H1 (cell line): Measurements from ENCODE around the gene TMPRSS9. TPM values are rescaled to one million over a fixed set of nuclear protein-coding genes. Genes with fewer than 3 reads are reported as not detected.

Experiments
- CTCF ChIA-PET: fragments of 300-600 bp; sonication (Branson Sonifier 250); formaldehyde crosslinking; loops from one replicate; lab custom pipeline; 2021; ENCODE audit not compliant: partially characterized antibody; lab: Charles Lee
- POLR2A ChIA-PET: fragments of 300-600 bp; sonication (Branson Sonifier 250); formaldehyde crosslinking; loops from one replicate; lab custom pipeline; 2021; ENCODE audit warnings: inconsistent platforms; ENCODE audit not compliant: partially characterized antibody; lab: Charles Lee
- DNase-seq, 2 experiments: peaks; one replicate each; pipeline versions ENCODE4 v3.0.0 to v3.0.0-alpha.2; 2010 to 2022; ENCODE audit warnings: low spot score in 2 of 2, low read depth in 1 of 2, mixed read lengths in 1 of 2
- FAIRE-seq: peaks from 2 replicates; lab custom pipeline; 2011; peaks lifted over from hg19 to GRCh38; lab: Jason Lieb, UNC
- H2AFZ ChIP-seq: 2 replicates; pipeline ENCODE4 v1.8.1; 2012; ENCODE audit warnings: low read length, inconsistent platforms
- H2AK5ac ChIP-seq: 2 replicates; pipeline ENCODE4 v1.6.1; 2013; ENCODE audit warnings: low read depth, low read length
- H2BK120ac ChIP-seq: replicated peaks from 2 replicates; pipeline ENCODE3; 2013; ENCODE audit warnings: low read depth, low read length, inconsistent platforms
- H2BK12ac ChIP-seq: 2 replicates; pipeline ENCODE4 v1.6.1; 2013; ENCODE audit warnings: low read depth, low read length
- H2BK15ac ChIP-seq: 2 replicates; pipeline ENCODE4 v1.6.1; 2013; ENCODE audit warnings: low read length
- H2BK20ac ChIP-seq: 2 replicates; pipeline ENCODE4 v1.6.1; 2013; ENCODE audit warnings: low read length
- H2BK5ac ChIP-seq: 2 replicates; pipeline ENCODE4 v1.6.1; 2013; ENCODE audit warnings: low read depth, low read length
- H3K14ac ChIP-seq: 2 replicates; pipeline ENCODE4 v1.6.1; 2013; ENCODE audit warnings: inconsistent platforms; ENCODE audit not compliant: insufficient read length
- H3K18ac ChIP-seq: 2 replicates; pipeline ENCODE4 v1.6.1; 2013; ENCODE audit warnings: low read length; ENCODE audit errors: extremely low read depth
- H3K23ac ChIP-seq: 2 replicates; pipeline ENCODE4 v1.6.1; 2013; ENCODE audit warnings: inconsistent platforms; ENCODE audit not compliant: insufficient read length
- H3K23me2 ChIP-seq: 2 replicates; pipeline ENCODE4 v1.6.1; 2013; ENCODE audit warnings: low read depth, low read length
- H3K27ac ChIP-seq: 2 replicates; pipeline ENCODE4 v1.6.1; 2011; ENCODE audit warnings: low read depth, low read length, inconsistent platforms
- H3K27me3 ChIP-seq, 4 experiments: replicated peaks in 1 of 4; 1 replicate in 1 of 4; 2 replicates in 3 of 4; pipeline versions ENCODE4 v1.6.1 to v1.8.1; 2011 to 2013; ENCODE audit warnings: low read length in 3 of 4, mild to moderate bottlenecking in 3 of 4, inconsistent platforms in 2 of 4, mixed read lengths in 2 of 4, moderate library complexity in 1 of 4; ENCODE audit not compliant: control insufficient read depth in 3 of 4, insufficient read depth in 3 of 4; ENCODE audit errors: extremely low read depth in 1 of 4
- H3K36me3 ChIP-seq, 4 experiments: 2 replicates each; pipeline versions ENCODE4 v1.6.1 to v1.8.1; 2011 to 2013; ENCODE audit warnings: mild to moderate bottlenecking in 4 of 4, low read length in 3 of 4, moderate library complexity in 2 of 4, control low read depth in 1 of 4, inconsistent platforms in 1 of 4; ENCODE audit not compliant: insufficient read depth in 4 of 4, control insufficient read depth in 2 of 4
- H3K4ac ChIP-seq: replicated peaks from 2 replicates; pipeline ENCODE3; 2013; ENCODE audit warnings: low read length, low read depth, mixed read lengths, inconsistent platforms; ENCODE audit not compliant: insufficient read length
- H3K4me1 ChIP-seq, 4 experiments: replicated peaks in 1 of 4; 1 replicate in 1 of 4; 2 replicates in 3 of 4; pipeline versions ENCODE4 v1.6.1 to v1.8.1; 2011 to 2013; ENCODE audit warnings: low read length in 3 of 4, inconsistent platforms in 2 of 4, mixed read lengths in 1 of 4; ENCODE audit not compliant: insufficient read depth in 4 of 4, control insufficient read depth in 3 of 4
- H3K4me2 ChIP-seq, 2 experiments: 2 replicates each; pipeline versions ENCODE4 v1.6.1 to v1.8.1; 2011 to 2013; ENCODE audit warnings: low read depth in 2 of 2, low read length in 2 of 2, control low read depth in 1 of 2, inconsistent platforms in 1 of 2, mild to moderate bottlenecking in 1 of 2; ENCODE audit not compliant: insufficient read depth in 1 of 2
- H3K4me3 ChIP-seq, 4 experiments: fragments of 200-600, 300-600 bp in 1 of 4; sonication (generic), shearing (Covaris generic), sonication (Bioruptor Twin) in 1 of 4; 2 replicates each; pipeline versions ENCODE4 v1.5.1 to v1.8.1; 2011 to 2016; ENCODE audit warnings: low read length in 4 of 4, low read depth in 3 of 4, control low read depth in 2 of 4, inconsistent platforms in 2 of 4, mild to moderate bottlenecking in 2 of 4, mixed read lengths in 1 of 4, moderate library complexity in 1 of 4; ENCODE audit not compliant: insufficient read depth in 2 of 4; ENCODE audit errors: extremely low read depth in 1 of 4
- H3K56ac ChIP-seq: replicated peaks from 2 replicates; pipeline ENCODE3; 2013; ENCODE audit warnings: low read depth, mild to moderate bottlenecking, mixed read lengths, low read length, inconsistent platforms; ENCODE audit not compliant: insufficient read length
- H3K79me1 ChIP-seq: 2 replicates; pipeline ENCODE4 v1.6.1; 2013; ENCODE audit warnings: low read depth, low read length, control low read depth
- H3K79me2 ChIP-seq, 2 experiments: 2 replicates each; pipeline versions ENCODE4 v1.6.1 to v1.8.1; 2012 to 2013; ENCODE audit warnings: low read length in 2 of 2, mild to moderate bottlenecking in 2 of 2, inconsistent platforms in 1 of 2; ENCODE audit not compliant: insufficient read depth in 2 of 2, control insufficient read depth in 1 of 2
- H3K9ac ChIP-seq, 4 experiments: replicated peaks in 1 of 4; 1 replicate in 1 of 4; 2 replicates in 3 of 4; pipeline versions ENCODE4 v1.6.1 to v1.8.1; 2011 to 2013; ENCODE audit warnings: low read depth in 3 of 4, low read length in 3 of 4, control low read depth in 2 of 4, mild to moderate bottlenecking in 2 of 4, moderate library complexity in 2 of 4, inconsistent platforms in 1 of 4; ENCODE audit errors: extremely low read depth in 1 of 4
- H3K9me3 ChIP-seq, 2 experiments: 2 replicates each; pipeline versions ENCODE4 v1.6.1 to v1.8.1; 2012 to 2013; ENCODE audit warnings: mild to moderate bottlenecking in 2 of 2, moderate library complexity in 2 of 2, control low read depth in 1 of 2, inconsistent platforms in 1 of 2, low read depth in 1 of 2, low read length in 1 of 2, mixed read lengths in 1 of 2; ENCODE audit not compliant: insufficient read depth in 2 of 2
- H4K20me1 ChIP-seq, 2 experiments: replicated peaks in 1 of 2; 2 replicates each; pipeline versions ENCODE3 to v1.8.1; 2011 to 2013; ENCODE audit warnings: inconsistent platforms in 2 of 2, low read length in 2 of 2, mild to moderate bottlenecking in 1 of 2; ENCODE audit not compliant: insufficient read depth in 2 of 2, control insufficient read depth in 1 of 2
- H4K5ac ChIP-seq: 2 replicates; pipeline ENCODE4 v1.6.1; 2013; ENCODE audit warnings: low read length, low read depth, mixed read lengths, inconsistent platforms; ENCODE audit not compliant: insufficient read length
- H4K8ac ChIP-seq: 2 replicates; pipeline ENCODE4 v1.8.0; 2013; ENCODE audit warnings: mild to moderate bottlenecking, moderate library complexity, low read length, inconsistent platforms; ENCODE audit not compliant: insufficient read depth; ENCODE audit errors: extremely low read depth
- H4K91ac ChIP-seq: replicated peaks from 2 replicates; pipeline ENCODE3; 2013; ENCODE audit warnings: low read length, mixed read lengths, inconsistent platforms; ENCODE audit not compliant: insufficient read length
- SIN3A ChIP-seq, 2 experiments: IDR thresholded peaks in 1 of 2; conservative IDR thresholded peaks in 1 of 2; 2 replicates each; pipeline ENCODE4 v1.6.1; 2011 to 2012; ENCODE audit warnings: low read length in 2 of 2, improper control_type of control experiment in 1 of 2, low read depth in 1 of 2, mild to moderate bottlenecking in 1 of 2
- YY1 ChIP-seq: IDR thresholded peaks from 2 replicates; pipeline ENCODE4 v1.6.1; 2011; ENCODE audit warnings: low read depth, mild to moderate bottlenecking, low read length
- WGBS, 2 experiments: shearing (Covaris generic) in 1 of 2; methylation state at CpG; one replicate each; pipeline versions ENCODE4 v1.1.6 to v1.1.7; 2013 to 2015; ENCODE audit warnings: low lambda C conversion rate in 2 of 2, mixed read lengths in 2 of 2, inconsistent platforms in 1 of 2, low coverage in 1 of 2, missing lambda C conversion rate in 1 of 2; ENCODE audit not compliant: insufficient replicate concordance in 2 of 2, insufficient coverage in 1 of 2, insufficient read length in 1 of 2; ENCODE audit errors: extremely low coverage in 1 of 2, missing lambda C conversion rate in 1 of 2; 5-methylcytosine and 5-hydroxymethylcytosine counted together
- polyA plus RNA-seq, 7 experiments: library from polyadenylated mRNA; depleted of rRNA in 3 of 7; stranded (reverse) in 5 of 7; unstranded in 2 of 7; fragments of >200 nt in 5 of 7; fragments of 200-250 nt in 2 of 7; gene quantifications; 1 replicate in 5 of 7; 2 replicates in 1 of 7; 4 replicates in 1 of 7; pipeline versions ENCODE4 v1.2.1 to v1.2.3, GENCODE V29; 2011 to 2013; ENCODE audit warnings: missing spikeins in 2 of 7, mixed read lengths in 2 of 7
- total RNA-seq: library from RNA; stranded (reverse); fragmentation: NEBNext Ultra II Directional; extraction: Animal tissue kit (Norgen Biotek cat#: 25700); gene quantifications from 2 replicates; pipeline ENCODE4 v1.2.1, GENCODE V29; 2021

Gene TMPRSS9
- total and polyA plus RNA-seq, 2 of the 8 experiments (the other 6 are each of a cell fraction or from before 2014, with no cell fraction given), result 0.15 to 0.19 TPM

DNA sequence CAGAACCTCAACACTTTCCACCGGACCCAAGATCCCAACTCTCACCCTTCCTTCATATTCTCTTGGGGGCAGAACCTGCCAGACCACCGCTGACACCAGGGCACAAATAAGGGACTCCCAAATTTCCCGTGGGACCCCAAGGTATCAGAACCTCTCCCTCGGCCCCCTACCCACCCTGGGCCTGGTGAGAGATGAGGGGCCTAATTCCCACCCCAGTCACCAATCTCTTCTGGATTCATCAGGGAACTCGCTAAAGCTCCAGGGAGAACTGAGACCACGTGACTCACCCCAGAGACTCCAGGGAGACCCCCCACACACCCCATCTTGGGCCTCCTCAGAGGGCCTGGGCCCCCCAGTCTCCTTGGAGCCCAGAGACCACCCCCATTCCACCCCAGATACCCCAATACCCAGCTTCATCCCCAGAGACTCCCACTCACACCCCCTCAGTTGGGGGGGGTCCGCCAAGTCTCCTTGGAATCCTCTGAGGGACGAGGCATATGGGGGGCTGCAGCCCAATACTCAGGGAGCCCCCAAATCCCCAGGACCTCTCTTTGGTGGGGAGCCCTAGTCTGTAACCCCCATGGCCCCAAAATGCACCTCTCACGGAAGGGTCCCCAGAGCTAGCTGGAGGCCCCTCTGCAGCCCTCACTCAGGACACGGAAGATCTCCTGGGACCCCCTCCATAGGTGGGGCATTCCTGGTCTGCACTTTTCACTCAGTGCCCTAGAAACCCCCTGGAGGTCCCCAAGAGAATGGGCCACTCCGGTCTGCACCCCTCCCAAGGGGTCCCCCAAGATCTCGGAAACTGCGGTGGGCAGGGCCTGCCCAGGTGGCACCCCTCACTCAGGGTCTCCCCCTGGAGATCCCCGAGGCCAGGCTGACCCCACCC lies 95.1 kb downstream of the TMPRSS9 start:
- H2AFZ ChIP-seq, result no peak overlapping the region
- 0 out of 4 replicates have a peak, but pooled peaks of 1 of the 2 experiments have one; percentile 27 for TF ChIP-seq SIN3A (conservative IDR thresholded peaks at IDR 0.05 in 1 of 2, IDR thresholded peaks at IDR 0.05 in 1 of 2; ENCODE audit: low read depth in 1 of 2, low read length in 2 of 2)
- TF ChIP-seq YY1, result no peak
- no peak overlapping the region for H3K14ac ChIP-seq
- H2BK120ac ChIP-seq, result no peak overlapping the region
- DNase-seq (no peak), FAIRE-seq (no peak)
- ChIA-PET CTCF (interaction anchor here (0.8 to 3.8 kb wide), 4 partner anchors 8 to 159 kb away, joined by 3 to 15 read pairs (median 4); no protein-coding TSS in a partner anchor), POLR2A (interaction anchor here (0.6 to 6.4 kb wide), 10 partner anchors 8 to 147 kb away, joined by 3 to 76 read pairs (median 8); partner anchors contain the start of genes GADD45B and TIMM13)
- H4K20me1 ChIP-seq, result peaks cover 29 to 30% of the 10 kb centered on the region in 2 experiments
- H3K4ac ChIP-seq, result no peak overlapping the region
- no peak overlapping the region; the same call in 1 of the 2 replicates for H3K18ac ChIP-seq
- no peak overlapping the region for H3K27ac ChIP-seq
- H2AK5ac ChIP-seq, result no peak overlapping the region
- no peak overlapping the region for H4K5ac ChIP-seq
- peaks cover 0 to 5% (median 3%) of the 10 kb centered on the region in 4 experiments; a peak in 5 of 7 replicates for H3K4me1 ChIP-seq
- no peak overlapping the region for H2BK20ac ChIP-seq
- H2BK15ac ChIP-seq, result no peak overlapping the region
- no peak overlapping the region for H3K23ac ChIP-seq
- no peaks in the 10 kb centered on the region for H3K36me3 ChIP-seq
- no peaks in the 10 kb centered on the region for H3K23me2 ChIP-seq
- no peaks in the 10 kb centered on the region for H3K9me3 ChIP-seq
- peak overlapping the region; percentile 81 for H3K4me2 ChIP-seq
- 0 out of 2 replicates have a peak overlapping the region, but pooled peaks have one; percentile 14 for H4K8ac ChIP-seq
- peaks cover 9% of the 10 kb centered on the region for H3K79me1 ChIP-seq
- H3K27me3 ChIP-seq, result no peaks in the 10 kb centered on the region
- H3K79me2 ChIP-seq, result peaks cover 25 to 62% of the 10 kb centered on the region in 2 experiments
- no peak overlapping the region for H3K56ac ChIP-seq
- peak overlapping the region; percentile 83 to 100 (median 85) for H3K4me3 ChIP-seq
- H2BK5ac ChIP-seq, result no peak overlapping the region
- H4K91ac ChIP-seq, result no peak overlapping the region
- no peak overlapping the region for H2BK12ac ChIP-seq
- peak overlapping the region; percentile 17 to 99 (median 74); a peak in 5 of 7 replicates for H3K9ac ChIP-seq
- 67% methylated on average over 14 of the region's 14 CpGs; no CpG with 5 or more reads in 1 of the 2 experiments for WGBS, 2 experiments
